Neural cell (in vitro differentiated cells): ENCODE results near the gene MB21D2. TPM values are rescaled to one million over a fixed set of nuclear protein-coding genes. Genes with fewer than 3 reads are reported as not detected.

Experiments
- H2AFZ ChIP-seq: fragments of 200-600, 300-800 bp; sonication (generic), shearing (Covaris generic); 2 replicates; pipeline ENCODE4 v1.6.0; 2014; ENCODE audit warnings: low read depth, mild to moderate bottlenecking, antibody characterized with exemption, low read length, moderate library complexity
- H3F3A ChIP-seq: fragments of 200-600 bp; shearing (Covaris generic); 2 replicates; pipeline ENCODE4 v1.6.1; 2016; ENCODE audit warnings: mild to moderate bottlenecking, moderate library complexity, mixed read lengths, antibody characterized with exemption, low read length; ENCODE audit not compliant: insufficient read depth, poor library complexity, severe bottlenecking
- H3K27ac ChIP-seq: fragments of 200-600, 300-800 bp; sonication (generic), shearing (Covaris generic); 2 replicates; pipeline ENCODE4 v1.5.1; 2014; ENCODE audit warnings: mild to moderate bottlenecking, low read length, moderate library complexity
- H3K27me3 ChIP-seq: fragments of 300-800, 200-600 bp; sonication (generic), shearing (Covaris generic); 2 replicates; pipeline ENCODE4 v1.6.0; 2014; ENCODE audit warnings: mild to moderate bottlenecking, low read depth, low read length, moderate library complexity; ENCODE audit not compliant: insufficient read depth
- H3K36me3 ChIP-seq: fragments of 300-800, 200-600 bp; sonication (generic), shearing (Covaris generic); 2 replicates; pipeline ENCODE4 v1.5.1; 2014; ENCODE audit warnings: mild to moderate bottlenecking, antibody characterized with exemption, low read length, moderate library complexity; ENCODE audit not compliant: insufficient read depth
- H3K4me2 ChIP-seq: fragments of 300-800, 200-600 bp; sonication (generic), shearing (Covaris generic); 2 replicates; pipeline ENCODE4 v1.6.0; 2014; ENCODE audit warnings: mild to moderate bottlenecking, low read length
- H3K4me3 ChIP-seq: fragments of 300-800, 200-600 bp; sonication (generic), shearing (Covaris generic); 2 replicates; pipeline ENCODE4 v1.5.1; 2014; ENCODE audit warnings: mild to moderate bottlenecking, low read length, moderate library complexity
- H3K79me2 ChIP-seq: fragments of 200-600 bp; shearing (Covaris generic); replicated peaks from 2 replicates; pipeline ENCODE4 v1.6.0; 2014; ENCODE audit warnings: mild to moderate bottlenecking, low read length, moderate library complexity; ENCODE audit not compliant: insufficient read depth
- H3K9ac ChIP-seq: fragments of 300-800, 200-600 bp; sonication (generic), shearing (Covaris generic); 2 replicates; pipeline ENCODE4 v1.6.1; 2016; ENCODE audit warnings: mild to moderate bottlenecking, low read length, mixed read lengths
- H3K9me2 ChIP-seq: fragments of 200-600 bp; shearing (Covaris generic); 2 replicates; pipeline ENCODE4 v1.6.1; 2016; ENCODE audit warnings: mild to moderate bottlenecking, low read length, mixed read lengths; ENCODE audit not compliant: insufficient read depth
- H3K9me3 ChIP-seq: fragments of 200-600, 300-800 bp; sonication (generic), shearing (Covaris generic); 2 replicates; pipeline ENCODE4 v1.6.1; 2016; ENCODE audit warnings: mild to moderate bottlenecking, mixed run types, low read length, moderate library complexity, mixed read lengths
- H4K20me1 ChIP-seq: fragments of 200-600 bp; shearing (Covaris generic); 2 replicates; pipeline ENCODE4 v1.6.1; 2016; ENCODE audit warnings: mild to moderate bottlenecking, mixed run types; ENCODE audit not compliant: insufficient read depth
- EP300 ChIP-seq: fragments of 450-650 bp; conservative IDR thresholded peaks from 2 replicates; pipeline ENCODE4 v1.6.1; 2014; ENCODE audit warnings: antibody characterized with exemption, mild to moderate bottlenecking, moderate library complexity; ENCODE audit not compliant: poor library complexity, severe bottlenecking
- EZH2 ChIP-seq: fragments of 200-600, 300-800 bp; shearing (Covaris generic), sonication (generic); IDR thresholded peaks from 2 replicates; pipeline ENCODE4 v1.6.1; 2014; ENCODE audit warnings: antibody characterized with exemption, low read length, borderline replicate concordance, mild to moderate bottlenecking; ENCODE audit not compliant: insufficient read depth, poor library complexity, severe bottlenecking
- MXI1 ChIP-seq: fragments of 450-650 bp; conservative IDR thresholded peaks from 2 replicates; pipeline ENCODE4 v1.6.1; 2014; ENCODE audit warnings: antibody characterized with exemption, mild to moderate bottlenecking; ENCODE audit not compliant: poor library complexity, severe bottlenecking
- POLR2AphosphoS5 ChIP-seq: IDR thresholded peaks from 2 replicates; pipeline ENCODE4 v1.6.1; 2012
- RAD21 ChIP-seq: fragments of 450-650 bp; conservative IDR thresholded peaks from 2 replicates; pipeline ENCODE4 v1.6.1; 2014; ENCODE audit warnings: antibody characterized with exemption, mild to moderate bottlenecking, moderate library complexity
- SMC3 ChIP-seq: fragments of 450-650 bp; conservative IDR thresholded peaks from 2 replicates; pipeline ENCODE4 v1.6.1; 2014; ENCODE audit warnings: antibody characterized with exemption, mild to moderate bottlenecking, moderate library complexity; ENCODE audit not compliant: poor library complexity
- TAF1 ChIP-seq: IDR thresholded peaks from 2 replicates; pipeline ENCODE4 v1.6.1; 2012; ENCODE audit warnings: low read depth
- polyA plus RNA-seq: library from polyadenylated mRNA; depleted of rRNA; stranded (reverse); fragments of >200 nt; gene quantifications from 2 replicates; pipeline ENCODE4 v1.2.3, GENCODE V29; 2014
- TF ChIP-seq, protein P1 (sequence below): fragments of 450-650 bp; IDR thresholded peaks from 2 replicates; pipeline ENCODE4 v1.5.1; 2014; ENCODE audit warnings: antibody characterized with exemption, mild to moderate bottlenecking, moderate library complexity; ENCODE audit not compliant: poor library complexity, severe bottlenecking
- TF ChIP-seq, protein P2 (sequence below): IDR thresholded peaks from 2 replicates; pipeline ENCODE4 v1.6.1; 2012; ENCODE audit warnings: borderline replicate concordance

The MB21D2 gene
- polyA plus RNA-seq, 1 donor from 2014 or later: 39.0 TPM

DNA sequence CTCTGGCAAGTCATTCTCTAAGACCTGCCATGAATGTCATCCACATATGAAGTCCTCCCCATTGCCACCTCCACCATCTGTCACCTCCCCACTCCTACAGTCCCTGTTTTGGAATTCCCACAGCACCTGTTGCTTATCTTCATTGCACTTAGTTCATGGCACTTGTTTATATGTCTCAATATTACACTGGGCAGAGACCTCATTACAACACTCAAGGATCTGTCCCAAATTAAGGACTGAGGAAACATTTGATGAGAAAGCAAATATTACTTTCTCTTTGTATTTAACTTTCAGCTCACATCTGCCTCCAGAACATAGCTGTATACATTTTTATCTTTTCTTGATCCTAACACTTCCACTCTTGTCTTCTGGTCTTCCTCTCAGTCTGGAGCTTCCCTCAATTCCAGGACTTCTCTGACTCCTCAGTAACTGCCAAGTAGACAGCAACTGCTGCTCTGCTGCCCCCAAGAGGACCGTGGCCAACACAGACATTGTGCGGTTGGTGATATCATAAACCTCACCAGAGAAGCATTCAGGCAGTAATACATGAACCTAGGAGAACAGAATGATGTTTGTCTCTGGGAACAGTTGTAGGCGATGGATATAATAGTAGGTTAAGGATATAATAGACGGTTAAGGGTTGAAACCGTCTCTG is 145.3 kb downstream of the MB21D2 start:
- no peak overlapping the region for H3K4me3 ChIP-seq
- no peaks in the 10 kb centered on the region for H3K9me2 ChIP-seq
- H3K27ac ChIP-seq: no peak overlapping the region
- H4K20me1 ChIP-seq: no peaks in the 10 kb centered on the region
- H3K9me3 ChIP-seq: no peaks in the 10 kb centered on the region
- H3K4me2 ChIP-seq: no peak overlapping the region
- TF ChIP-seq, protein P1, sequence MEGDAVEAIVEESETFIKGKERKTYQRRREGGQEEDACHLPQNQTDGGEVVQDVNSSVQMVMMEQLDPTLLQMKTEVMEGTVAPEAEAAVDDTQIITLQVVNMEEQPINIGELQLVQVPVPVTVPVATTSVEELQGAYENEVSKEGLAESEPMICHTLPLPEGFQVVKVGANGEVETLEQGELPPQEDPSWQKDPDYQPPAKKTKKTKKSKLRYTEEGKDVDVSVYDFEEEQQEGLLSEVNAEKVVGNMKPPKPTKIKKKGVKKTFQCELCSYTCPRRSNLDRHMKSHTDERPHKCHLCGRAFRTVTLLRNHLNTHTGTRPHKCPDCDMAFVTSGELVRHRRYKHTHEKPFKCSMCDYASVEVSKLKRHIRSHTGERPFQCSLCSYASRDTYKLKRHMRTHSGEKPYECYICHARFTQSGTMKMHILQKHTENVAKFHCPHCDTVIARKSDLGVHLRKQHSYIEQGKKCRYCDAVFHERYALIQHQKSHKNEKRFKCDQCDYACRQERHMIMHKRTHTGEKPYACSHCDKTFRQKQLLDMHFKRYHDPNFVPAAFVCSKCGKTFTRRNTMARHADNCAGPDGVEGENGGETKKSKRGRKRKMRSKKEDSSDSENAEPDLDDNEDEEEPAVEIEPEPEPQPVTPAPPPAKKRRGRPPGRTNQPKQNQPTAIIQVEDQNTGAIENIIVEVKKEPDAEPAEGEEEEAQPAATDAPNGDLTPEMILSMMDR: peak; percentile 39
- TF ChIP-seq SMC3: peak; percentile 39
- TF ChIP-seq TAF1: no peak
- TF ChIP-seq RAD21: peak; percentile 26
- H2AFZ ChIP-seq: no peak overlapping the region
- no peak overlapping the region for H3K9ac ChIP-seq
- H3F3A ChIP-seq: no peaks in the 10 kb centered on the region
- H3K79me2 ChIP-seq: no peaks in the 10 kb centered on the region
- H3K27me3 ChIP-seq: no peaks in the 10 kb centered on the region
- H3K36me3 ChIP-seq: no peaks in the 10 kb centered on the region

DNA sequence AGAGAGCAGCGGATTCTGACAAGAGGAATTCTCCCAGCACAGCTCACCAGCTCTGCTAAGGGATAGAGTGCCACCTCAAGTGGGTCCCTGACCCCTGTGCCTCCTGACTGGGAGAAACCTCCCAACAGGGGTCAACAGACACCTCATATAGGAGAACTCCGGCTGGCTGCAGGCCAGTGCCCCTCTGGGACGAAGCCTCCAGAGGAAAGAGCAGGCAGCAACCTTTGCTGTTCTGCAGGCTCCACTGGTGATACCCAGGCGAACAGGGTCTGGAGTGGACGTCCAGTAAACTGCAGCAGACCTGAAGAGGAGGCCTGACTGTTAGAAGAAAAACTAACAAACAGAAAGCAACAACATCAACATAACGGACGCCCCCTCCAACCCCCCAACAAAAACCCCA is 159.0 kb downstream of the MB21D2 start:
- no peak overlapping the region for H3K9ac ChIP-seq
- no peaks in the 10 kb centered on the region for H3F3A ChIP-seq
- H3K79me2 ChIP-seq: no peaks in the 10 kb centered on the region
- H3K27me3 ChIP-seq: no peaks in the 10 kb centered on the region
- no peaks in the 10 kb centered on the region for H4K20me1 ChIP-seq
- H3K9me2 ChIP-seq: no peaks in the 10 kb centered on the region
- no peak overlapping the region for H3K4me2 ChIP-seq
- no peaks in the 10 kb centered on the region for H3K9me3 ChIP-seq
- TF ChIP-seq MXI1 (no peak), POLR2AphosphoS5 (no peak), RAD21 (no peak), EP300 (no peak), EZH2 (no peak), TAF1 (no peak), SMC3 (no peak)
- TF ChIP-seq, protein P2, sequence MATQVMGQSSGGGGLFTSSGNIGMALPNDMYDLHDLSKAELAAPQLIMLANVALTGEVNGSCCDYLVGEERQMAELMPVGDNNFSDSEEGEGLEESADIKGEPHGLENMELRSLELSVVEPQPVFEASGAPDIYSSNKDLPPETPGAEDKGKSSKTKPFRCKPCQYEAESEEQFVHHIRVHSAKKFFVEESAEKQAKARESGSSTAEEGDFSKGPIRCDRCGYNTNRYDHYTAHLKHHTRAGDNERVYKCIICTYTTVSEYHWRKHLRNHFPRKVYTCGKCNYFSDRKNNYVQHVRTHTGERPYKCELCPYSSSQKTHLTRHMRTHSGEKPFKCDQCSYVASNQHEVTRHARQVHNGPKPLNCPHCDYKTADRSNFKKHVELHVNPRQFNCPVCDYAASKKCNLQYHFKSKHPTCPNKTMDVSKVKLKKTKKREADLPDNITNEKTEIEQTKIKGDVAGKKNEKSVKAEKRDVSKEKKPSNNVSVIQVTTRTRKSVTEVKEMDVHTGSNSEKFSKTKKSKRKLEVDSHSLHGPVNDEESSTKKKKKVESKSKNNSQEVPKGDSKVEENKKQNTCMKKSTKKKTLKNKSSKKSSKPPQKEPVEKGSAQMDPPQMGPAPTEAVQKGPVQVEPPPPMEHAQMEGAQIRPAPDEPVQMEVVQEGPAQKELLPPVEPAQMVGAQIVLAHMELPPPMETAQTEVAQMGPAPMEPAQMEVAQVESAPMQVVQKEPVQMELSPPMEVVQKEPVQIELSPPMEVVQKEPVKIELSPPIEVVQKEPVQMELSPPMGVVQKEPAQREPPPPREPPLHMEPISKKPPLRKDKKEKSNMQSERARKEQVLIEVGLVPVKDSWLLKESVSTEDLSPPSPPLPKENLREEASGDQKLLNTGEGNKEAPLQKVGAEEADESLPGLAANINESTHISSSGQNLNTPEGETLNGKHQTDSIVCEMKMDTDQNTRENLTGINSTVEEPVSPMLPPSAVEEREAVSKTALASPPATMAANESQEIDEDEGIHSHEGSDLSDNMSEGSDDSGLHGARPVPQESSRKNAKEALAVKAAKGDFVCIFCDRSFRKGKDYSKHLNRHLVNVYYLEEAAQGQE: no peak
- no peaks in the 10 kb centered on the region for H3K36me3 ChIP-seq
- H3K27ac ChIP-seq: no peak overlapping the region
- H2AFZ ChIP-seq: no peak overlapping the region
- H3K4me3 ChIP-seq: no peak overlapping the region

DNA sequence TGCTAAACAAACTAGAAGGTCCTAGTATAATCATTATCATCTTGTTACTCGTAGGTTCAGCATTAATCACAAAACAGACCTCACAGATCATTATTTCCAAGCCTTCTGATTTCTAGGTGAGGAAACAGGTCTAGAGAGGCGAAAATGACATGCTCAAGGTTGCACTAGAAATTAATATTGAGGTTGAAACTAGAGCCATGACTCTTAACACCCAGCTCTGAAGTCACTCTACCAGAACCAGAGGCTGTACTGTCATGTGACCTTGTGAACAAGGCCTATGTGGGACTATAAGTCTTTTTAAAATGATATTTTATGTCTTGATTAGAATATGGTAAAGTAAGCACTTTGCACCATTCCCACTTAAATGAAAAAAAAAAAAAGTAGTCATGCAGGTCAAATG is 166.5 kb downstream of the MB21D2 start:
- no peak overlapping the region for H3K27ac ChIP-seq
- TF ChIP-seq, protein P1: no peak
- TF ChIP-seq, protein P2: no peak
- H3K4me2 ChIP-seq: no peak overlapping the region
- no peaks in the 10 kb centered on the region for H3K36me3 ChIP-seq
- H3K9ac ChIP-seq: no peak overlapping the region
- no peaks in the 10 kb centered on the region for H3K9me3 ChIP-seq
- H3K79me2 ChIP-seq: no peaks in the 10 kb centered on the region
- no peak overlapping the region for H3K4me3 ChIP-seq
- no peaks in the 10 kb centered on the region for H3K9me2 ChIP-seq
- H4K20me1 ChIP-seq: no peaks in the 10 kb centered on the region
- no peaks in the 10 kb centered on the region for H3K27me3 ChIP-seq
- no peaks in the 10 kb centered on the region for H3F3A ChIP-seq
- no peak overlapping the region for H2AFZ ChIP-seq
